K562 (cell line): ENCODE measurements around the gene CMAS. TPM values are rescaled to one million over a fixed set of nuclear protein-coding genes. Genes with fewer than 3 reads are reported as not detected.
A peak's percentile ranks its signal among the peaks of the same experiment; 100 is the strongest.

Experiments
- ATAC-seq: fragments of 200-7000 bp; cut with Tn5 transposase; 3 replicates; pipeline ENCODE4 v1.9.1; 2020; ENCODE audit warnings: moderate library complexity
- BruUV-seq: library from RNA; stranded (reverse); fragments of 400-500 nt; replicated peaks from 2 replicates; lab custom pipeline; 2021; lab: Mats Ljungman, UMichigan
- CTCF ChIA-PET: fragments of 300-600 bp; formaldehyde crosslinking; extraction: SDS; loops from one replicate; lab custom pipeline; 2021; ENCODE audit warnings: low intra/inter-chr PET ratio; lab: Yijun Ruan, JAX
- POLR2A ChIA-PET: fragments of 300-600, 350-650 bp; sonication (Branson Sonifier 250); formaldehyde crosslinking; extraction: SDS; loops from one replicate; lab custom pipeline; 2021; ENCODE audit warnings: antibody characterized with exemption, inconsistent platforms; lab: Yijun Ruan, JAX
- DNase-seq, 4 experiments: peaks; one replicate each; pipeline versions ENCODE4 v3.0.0 to v3.0.0-alpha.2; 2011 to 2018; ENCODE audit warnings: low spot score in 3 of 4, mixed read lengths in 3 of 4; ENCODE audit errors: extremely low read depth in 1 of 4
- FAIRE-seq: peaks from 2 replicates; lab custom pipeline; 2011; peaks lifted over from hg19 to GRCh38; lab: Jason Lieb, UNC
- H2AFZ ChIP-seq: 2 replicates; pipeline ENCODE4 v1.6.0; 2011; ENCODE audit warnings: low read depth, low read length, control low read depth, inconsistent platforms
- H3K27ac ChIP-seq: fragments of 200-600 bp; 3 replicates; pipeline ENCODE4 v1.8.0; 2011; ENCODE audit warnings: low read depth, mild to moderate bottlenecking, control low read depth, inconsistent platforms, low read length, moderate library complexity, mixed read lengths; ENCODE audit errors: extremely low read depth
- H3K27me3 ChIP-seq, 2 experiments: fragments of 300-600 bp in 1 of 2; 2 replicates in 1 of 2; 3 replicates in 1 of 2; pipeline versions ENCODE4 v1.6.0 to v1.8.0; 2011; ENCODE audit warnings: inconsistent platforms in 2 of 2, low read length in 2 of 2, mild to moderate bottlenecking in 1 of 2, mixed read lengths in 1 of 2, moderate library complexity in 1 of 2; ENCODE audit not compliant: control insufficient read depth in 2 of 2, insufficient read depth in 2 of 2
- H3K36me3 ChIP-seq: fragments of 300-600 bp; 3 replicates; pipeline ENCODE4 v1.8.0; 2011; ENCODE audit warnings: mild to moderate bottlenecking, low read length, inconsistent platforms; ENCODE audit not compliant: control insufficient read depth, insufficient read depth
- H3K4me1 ChIP-seq, 2 experiments: fragments of 200-600 bp in 1 of 2; replicated peaks in 1 of 2; 2 replicates in 1 of 2; 3 replicates in 1 of 2; pipeline versions ENCODE4 v1.5.1 to v1.8.0; 2011; ENCODE audit warnings: inconsistent platforms in 2 of 2, low read length in 2 of 2, mild to moderate bottlenecking in 1 of 2, mixed read lengths in 1 of 2, moderate library complexity in 1 of 2; ENCODE audit not compliant: control insufficient read depth in 2 of 2, insufficient read depth in 2 of 2
- H3K4me2 ChIP-seq: 2 replicates; pipeline ENCODE4 v1.6.1; 2011; ENCODE audit warnings: low read length, control low read depth, inconsistent platforms, mixed read lengths; ENCODE audit not compliant: insufficient read depth
- H3K4me3 ChIP-seq: fragments of 200-600 bp; sonication (generic), shearing (Covaris generic); 2 replicates; pipeline ENCODE4 v1.5.1; 2016; ENCODE audit warnings: control low read depth, inconsistent platforms
- H3K79me2 ChIP-seq: fragments of 200-600 bp; 3 replicates; pipeline ENCODE4 v1.8.0; 2011; ENCODE audit warnings: low read length, inconsistent platforms; ENCODE audit not compliant: control insufficient read depth, insufficient read depth
- H3K9ac ChIP-seq, 2 experiments: 2 replicates each; pipeline versions ENCODE4 v1.6.0 to v1.6.1; 2011; ENCODE audit warnings: low read depth in 2 of 2, low read length in 2 of 2, control low read depth in 1 of 2, inconsistent platforms in 1 of 2, mild to moderate bottlenecking in 1 of 2, mixed read lengths in 1 of 2; ENCODE audit not compliant: insufficient read depth in 1 of 2
- H3K9me1 ChIP-seq: one replicate; pipeline ENCODE4 v1.6.0; 2011; ENCODE audit warnings: inconsistent platforms, mild to moderate bottlenecking, low read length, moderate library complexity; ENCODE audit not compliant: control insufficient read depth, insufficient read depth
- H3K9me3 ChIP-seq: replicated peaks from 2 replicates; pipeline ENCODE4 v1.5.1; 2011; ENCODE audit warnings: low read depth, low read length, inconsistent platforms; ENCODE audit not compliant: control insufficient read depth, insufficient read depth
- H4K20me1 ChIP-seq: replicated peaks from 2 replicates; pipeline ENCODE4 v1.6.1; 2011; ENCODE audit warnings: low read length, inconsistent platforms, mixed read lengths; ENCODE audit not compliant: control insufficient read depth, insufficient read depth
- CBFA2T2 ChIP-seq: fragments of 450-650 bp; conservative IDR thresholded peaks from 2 replicates; pipeline ENCODE4 v1.6.1; 2017; ENCODE audit warnings: mild to moderate bottlenecking
- CSDE1 ChIP-seq, 2 experiments: fragments of 450-650 bp; IDR thresholded peaks; 2 replicates each; pipeline ENCODE4 v1.6.1; 2016; ENCODE audit warnings: mild to moderate bottlenecking in 1 of 2
- FOXK1 ChIP-seq: sonication (generic); formaldehyde crosslinking; IDR thresholded peaks from 2 replicates; pipeline ENCODE4 v1.8.0; 2022; ENCODE audit warnings: missing genetic modification reagents, mild to moderate bottlenecking, borderline replicate concordance
- THRAP3 ChIP-seq: fragments of 450-650 bp; IDR thresholded peaks from 2 replicates; pipeline ENCODE4 v1.6.1; 2016; ENCODE audit warnings: mild to moderate bottlenecking, inconsistent platforms, borderline replicate concordance
- TRIM24 ChIP-seq, 2 experiments: fragments of 450-650 bp; IDR thresholded peaks; 2 replicates each; pipeline ENCODE4 v1.6.1; 2016
- ZNF224 ChIP-seq: sonication (generic); formaldehyde crosslinking; IDR thresholded peaks from 2 replicates; pipeline ENCODE4 v1.8.0; 2022; ENCODE audit warnings: mild to moderate bottlenecking, missing genetic modification reagents
- in situ Hi-C: fragments of 300-500 bp; cut with MboI; formaldehyde crosslinking; loops from 4 replicates; pipeline ENCODE4 v1.15.0; 2018; ENCODE audit warnings: inconsistent platforms, mixed read lengths
- intact Hi-C: fragments of 100-400 bp; cut with micrococcal nuclease; formaldehyde crosslinking; loops from 2 replicates; pipeline ENCODE4 v1.14.2; 2022
- polyA plus RNA-seq, 8 experiments: library from polyadenylated mRNA; depleted of rRNA in 4 of 8; stranded (reverse) in 5 of 8; unstranded in 3 of 8; fragments of >200 nt; fragmentation: Nextera tagmentation in 2 of 8; fragmentation: Illumina TruSeq in 1 of 8; extraction: Ambion mirVana in 2 of 8; extraction: Trizol in 1 of 8; gene quantifications; 2 replicates each; pipeline versions ENCODE4 v1.2.1 to v1.2.3, GENCODE V29; 2011 to 2014; ENCODE audit warnings: inconsistent platforms in 1 of 8, missing spikeins in 1 of 8
- total RNA-seq, 7 experiments: library from RNA; depleted of rRNA in 6 of 7; stranded (reverse); fragments of >200 nt in 6 of 7; fragmentation: Illumina TruSeq in 2 of 7; extraction: Trizol in 2 of 7; gene quantifications; 2 replicates each; pipeline versions ENCODE4 v1.2.1 to v1.2.3, GENCODE V29; 2011 to 2021; ENCODE audit warnings: low replicate concordance in 1 of 7
- TF ChIP-seq, protein P1 (sequence below): sonication (generic); formaldehyde crosslinking; IDR thresholded peaks from 2 replicates; pipeline ENCODE4 v1.8.0; 2022; ENCODE audit warnings: mild to moderate bottlenecking, missing genetic modification reagents, borderline replicate concordance
- TF ChIP-seq, protein P2 (sequence below), 2 experiments: fragments of 450-650 bp; formaldehyde crosslinking in 1 of 2; IDR thresholded peaks; 2 replicates each; pipeline versions ENCODE4 v1.4.0 to v1.6.1; 2014 to 2020; ENCODE audit warnings: mild to moderate bottlenecking in 2 of 2, borderline replicate concordance in 1 of 2, low read depth in 1 of 2

The CMAS gene
- total and polyA plus RNA-seq, 9 of the 15 experiments (the other 6 are each of a cell fraction or from before 2014, with no cell fraction given), result 29.7 to 108 (median 65.3) TPM

DNA sequence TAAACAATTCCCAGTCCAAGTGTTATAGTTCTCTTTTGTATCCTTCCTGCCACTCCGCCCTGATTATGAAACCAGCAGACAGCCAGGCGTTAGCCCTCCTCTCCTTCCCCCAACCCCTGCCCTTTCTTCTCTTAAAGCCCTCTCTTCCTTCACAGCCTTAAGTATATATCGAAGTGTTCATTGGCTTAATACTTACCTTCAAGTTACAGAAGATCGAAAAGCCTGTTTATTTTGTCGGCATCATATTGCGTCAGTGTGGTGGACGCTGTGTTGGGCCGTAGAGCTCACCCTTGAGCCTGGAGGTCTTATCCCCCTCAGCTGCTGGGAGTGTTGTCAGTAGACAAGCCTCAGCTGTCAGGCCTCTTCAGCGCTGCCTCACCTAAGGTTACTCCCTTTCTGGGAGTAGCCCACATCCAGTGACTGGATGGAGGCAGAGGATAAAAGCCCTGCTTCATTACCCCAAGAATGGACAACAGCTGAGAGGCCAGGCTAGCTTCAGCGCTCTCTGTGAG, 36.2 kb downstream of the CMAS start (continued):
- TF ChIP-seq ZNF224 (CRISPR knock-in tag), result no peak
- peak; percentile 71 for TF ChIP-seq CBFA2T2
- no peak for TF ChIP-seq FOXK1 (CRISPR knock-in tag)
- TF ChIP-seq TRIM24 (IDR thresholded peaks at IDR 0.05), result peak in 1 of 2 experiments; percentile 26; a peak in 1 of 4 replicates
- no peak for TF ChIP-seq CSDE1 (IDR thresholded peaks at IDR 0.05)
- TF ChIP-seq THRAP3, result no peak
- TF ChIP-seq, protein P1, sequence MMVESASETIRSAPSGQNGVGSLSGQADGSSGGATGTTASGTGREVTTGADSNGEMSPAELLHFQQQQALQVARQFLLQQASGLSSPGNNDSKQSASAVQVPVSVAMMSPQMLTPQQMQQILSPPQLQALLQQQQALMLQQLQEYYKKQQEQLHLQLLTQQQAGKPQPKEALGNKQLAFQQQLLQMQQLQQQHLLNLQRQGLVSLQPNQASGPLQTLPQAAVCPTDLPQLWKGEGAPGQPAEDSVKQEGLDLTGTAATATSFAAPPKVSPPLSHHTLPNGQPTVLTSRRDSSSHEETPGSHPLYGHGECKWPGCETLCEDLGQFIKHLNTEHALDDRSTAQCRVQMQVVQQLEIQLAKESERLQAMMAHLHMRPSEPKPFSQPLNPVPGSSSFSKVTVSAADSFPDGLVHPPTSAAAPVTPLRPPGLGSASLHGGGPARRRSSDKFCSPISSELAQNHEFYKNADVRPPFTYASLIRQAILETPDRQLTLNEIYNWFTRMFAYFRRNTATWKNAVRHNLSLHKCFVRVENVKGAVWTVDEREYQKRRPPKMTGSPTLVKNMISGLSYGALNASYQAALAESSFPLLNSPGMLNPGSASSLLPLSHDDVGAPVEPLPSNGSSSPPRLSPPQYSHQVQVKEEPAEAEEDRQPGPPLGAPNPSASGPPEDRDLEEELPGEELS (CRISPR knock-in tag), result no peak

DNA sequence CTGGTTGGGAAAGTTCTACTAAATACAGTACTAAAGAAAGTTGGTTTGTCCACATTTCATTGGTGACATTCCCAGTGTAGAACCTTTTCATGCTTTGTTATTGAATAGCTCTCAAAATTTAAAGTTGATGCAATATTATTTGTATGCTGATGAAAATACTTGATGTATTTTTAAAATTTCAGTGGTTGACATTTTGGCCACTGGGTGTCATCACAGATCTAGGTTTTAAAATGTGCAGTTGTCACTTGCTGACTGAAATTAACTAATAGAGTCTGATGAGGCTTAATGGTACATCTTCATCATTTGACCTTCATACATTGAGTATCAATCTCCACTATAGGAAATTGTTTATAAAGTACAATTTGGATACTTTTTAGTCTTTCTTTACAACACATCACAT, 37.1 kb downstream of the CMAS start:
- no peak for FAIRE-seq
- no peak overlapping the region for H3K9ac ChIP-seq
- H4K20me1 ChIP-seq, result no peaks in the 10 kb centered on the region
- TF ChIP-seq, protein P2, sequence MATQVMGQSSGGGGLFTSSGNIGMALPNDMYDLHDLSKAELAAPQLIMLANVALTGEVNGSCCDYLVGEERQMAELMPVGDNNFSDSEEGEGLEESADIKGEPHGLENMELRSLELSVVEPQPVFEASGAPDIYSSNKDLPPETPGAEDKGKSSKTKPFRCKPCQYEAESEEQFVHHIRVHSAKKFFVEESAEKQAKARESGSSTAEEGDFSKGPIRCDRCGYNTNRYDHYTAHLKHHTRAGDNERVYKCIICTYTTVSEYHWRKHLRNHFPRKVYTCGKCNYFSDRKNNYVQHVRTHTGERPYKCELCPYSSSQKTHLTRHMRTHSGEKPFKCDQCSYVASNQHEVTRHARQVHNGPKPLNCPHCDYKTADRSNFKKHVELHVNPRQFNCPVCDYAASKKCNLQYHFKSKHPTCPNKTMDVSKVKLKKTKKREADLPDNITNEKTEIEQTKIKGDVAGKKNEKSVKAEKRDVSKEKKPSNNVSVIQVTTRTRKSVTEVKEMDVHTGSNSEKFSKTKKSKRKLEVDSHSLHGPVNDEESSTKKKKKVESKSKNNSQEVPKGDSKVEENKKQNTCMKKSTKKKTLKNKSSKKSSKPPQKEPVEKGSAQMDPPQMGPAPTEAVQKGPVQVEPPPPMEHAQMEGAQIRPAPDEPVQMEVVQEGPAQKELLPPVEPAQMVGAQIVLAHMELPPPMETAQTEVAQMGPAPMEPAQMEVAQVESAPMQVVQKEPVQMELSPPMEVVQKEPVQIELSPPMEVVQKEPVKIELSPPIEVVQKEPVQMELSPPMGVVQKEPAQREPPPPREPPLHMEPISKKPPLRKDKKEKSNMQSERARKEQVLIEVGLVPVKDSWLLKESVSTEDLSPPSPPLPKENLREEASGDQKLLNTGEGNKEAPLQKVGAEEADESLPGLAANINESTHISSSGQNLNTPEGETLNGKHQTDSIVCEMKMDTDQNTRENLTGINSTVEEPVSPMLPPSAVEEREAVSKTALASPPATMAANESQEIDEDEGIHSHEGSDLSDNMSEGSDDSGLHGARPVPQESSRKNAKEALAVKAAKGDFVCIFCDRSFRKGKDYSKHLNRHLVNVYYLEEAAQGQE (IDR thresholded peaks at IDR 0.05; ENCODE audit: borderline replicate concordance), result peak; percentile 51
- TF ChIP-seq, protein P2 (CRISPR knock-in tag; IDR thresholded peaks at IDR 0.05; ENCODE audit: low read depth), result no peak

More for the DNA sequence above, 37.1 kb downstream of the CMAS start:
- intact Hi-C loops (loop anchor here (1.0 to 10.0 kb wide), 4 partner anchors 34 to 360 kb away; partner anchors contain the start of gene ST8SIA1), in situ Hi-C loops (loop anchor here (5.0 kb wide), 1 partner anchor 359 kb away; no protein-coding TSS in a partner anchor)
- 0 out of 2 replicates have a peak overlapping the region, but pooled peaks have one; percentile 95 for H2AFZ ChIP-seq
- DNase-seq, result peak in 2 of 4 experiments; percentile 11 to 38
- no peaks in the 10 kb centered on the region for H3K9me1 ChIP-seq
- ChIA-PET CTCF (interaction anchor here (0.6 to 0.8 kb wide), 3 partner anchors 360 to 385 kb away, joined by 3 to 4 read pairs (median 3); no protein-coding TSS in a partner anchor), POLR2A (interaction anchor here (0.7 kb wide), 1 partner anchor 317 kb away, joined by 8 read pairs; no protein-coding TSS in a partner anchor)
- ATAC-seq, result peak; percentile 36
- no peaks in the 10 kb centered on the region for H3K9me3 ChIP-seq
- no TSS peak for BruUV-seq
- H3K27ac ChIP-seq, result no peak overlapping the region
- H3K36me3 ChIP-seq, result no peaks in the 10 kb centered on the region; the same call in 2 of the 3 replicates
- H3K4me2 ChIP-seq, result no peak overlapping the region
- H3K4me1 ChIP-seq, result peaks cover 0 to 11% of the 10 kb centered on the region in 2 experiments; a peak in 3 of 5 replicates
- H3K27me3 ChIP-seq, result no peaks in the 10 kb centered on the region
- H3K4me3 ChIP-seq, result no peak overlapping the region
- no peaks in the 10 kb centered on the region for H3K79me2 ChIP-seq
